HL-60/S4 treated with phorbol 12-myristate 13-acetate at 8.2 ng/mL for 4 days and 3 days (cell line): ENCODE results near the gene SPATS2L.

ENCODE experiments used
- in situ Hi-C: fragments of 300-500 bp; cut with MboI; formaldehyde crosslinking; loops from 2 replicates; pipeline ENCODE4 v1.15.0; 2022; ENCODE audit warnings: low sequenced_read_pairs

SPATS2L gene

DNA sequence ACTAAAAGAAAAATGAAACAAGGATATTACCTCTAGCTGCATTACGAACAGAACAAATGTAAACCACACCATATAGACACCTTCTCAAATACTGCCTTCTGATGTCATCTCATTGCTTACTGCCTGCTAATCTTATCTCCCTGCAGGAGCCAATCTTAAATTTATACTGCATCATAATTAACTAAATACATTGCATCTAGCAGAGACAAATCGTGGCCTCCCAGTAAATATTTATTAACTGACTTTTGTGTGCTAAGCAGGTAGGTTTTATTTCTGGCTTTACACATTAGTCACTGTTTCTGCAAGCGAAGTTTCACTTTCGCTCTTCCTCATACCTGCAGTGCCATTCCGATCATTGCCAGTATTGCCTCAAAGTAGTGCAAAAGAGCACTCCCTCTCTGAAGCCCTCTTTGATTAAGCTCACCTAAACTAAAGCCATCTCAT lies 67.5 kb downstream of the SPATS2L start:
- in situ Hi-C loops = no loop called here

DNA sequence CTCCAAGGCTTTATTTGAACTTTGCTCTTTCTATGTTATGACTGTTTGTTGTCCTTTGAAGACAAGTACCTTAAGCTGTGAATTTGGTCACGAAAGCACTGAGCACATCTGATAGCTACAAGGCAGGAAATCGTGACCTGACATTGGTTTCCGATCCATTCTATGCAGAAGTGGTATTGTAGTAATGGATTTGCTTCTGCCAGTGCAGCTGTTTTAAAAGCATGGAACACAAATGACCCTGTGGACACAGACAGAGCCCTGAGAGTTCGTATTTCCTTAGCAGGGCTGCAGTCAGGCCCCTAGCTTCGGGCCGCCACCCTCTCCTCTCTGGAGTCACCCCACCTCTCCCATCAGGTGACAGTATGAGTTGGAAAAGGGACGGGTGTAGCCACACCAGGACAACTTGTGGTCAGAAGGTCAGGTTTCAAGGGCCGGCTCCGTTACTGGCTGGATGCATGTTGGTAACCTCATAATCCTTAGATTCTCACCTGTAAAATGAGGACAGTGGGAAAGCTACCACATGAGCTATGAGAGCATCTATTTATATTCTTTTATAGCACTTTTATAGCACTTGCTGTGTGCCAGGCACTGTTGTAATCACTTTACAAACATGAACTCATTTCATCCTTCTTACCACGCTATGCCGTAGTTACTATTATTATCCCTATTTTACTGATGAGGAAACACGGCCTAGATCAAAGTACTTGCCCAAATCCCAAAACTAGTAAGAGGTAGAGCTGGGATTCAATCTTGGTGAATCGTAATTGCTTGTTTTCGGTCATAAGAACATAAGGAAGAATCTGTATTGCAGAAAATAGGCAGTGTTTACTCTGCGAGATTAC lies 70.2 kb downstream of the SPATS2L start:
- in situ Hi-C loops = no loop called here

DNA sequence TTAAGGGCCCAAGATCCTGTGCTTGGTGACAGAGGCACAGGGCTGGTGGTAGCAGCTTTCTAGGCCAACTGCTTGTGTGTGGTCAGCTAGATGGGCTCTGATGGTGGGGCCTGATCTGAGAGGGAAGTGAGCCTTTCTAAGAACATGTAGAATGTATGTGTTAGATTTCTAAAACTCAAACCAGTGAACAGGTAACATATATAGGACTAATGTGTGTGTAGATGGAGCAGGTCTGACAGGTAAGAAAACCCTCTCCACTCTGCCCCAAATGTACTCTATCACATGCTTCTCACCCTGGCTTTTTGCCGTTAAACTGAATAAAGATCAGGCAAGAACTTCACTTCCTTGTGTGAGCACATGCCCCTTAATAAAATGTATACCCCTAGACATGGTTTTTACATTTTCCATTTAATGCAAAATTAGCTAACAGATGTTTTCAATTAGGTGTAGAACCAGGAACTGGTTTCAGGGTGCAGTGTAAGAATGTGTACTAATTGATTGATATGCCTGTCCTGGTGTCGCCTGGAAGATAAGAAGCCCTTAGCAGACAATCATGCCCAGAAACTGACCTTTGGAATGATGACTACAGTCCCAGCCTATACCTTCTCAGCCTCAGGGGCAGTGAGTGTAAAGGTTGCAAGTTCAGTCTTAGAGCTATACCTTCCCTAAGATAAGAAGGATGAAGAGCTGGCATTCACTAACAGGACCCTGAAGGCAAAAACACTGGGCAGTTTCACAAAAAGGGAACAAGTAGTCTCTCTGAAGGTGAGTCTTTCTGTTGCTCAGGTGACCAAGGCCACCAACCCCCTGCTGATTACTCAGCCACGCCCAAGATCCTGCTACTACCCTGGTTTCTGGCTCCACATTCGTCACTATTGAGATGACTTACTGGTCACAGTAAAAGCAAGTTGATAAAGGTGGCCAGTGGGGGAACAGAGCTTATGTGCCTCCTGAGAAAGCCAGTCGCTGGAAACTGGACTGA lies 71.2 kb downstream of the SPATS2L start:
- in situ Hi-C loops = no loop called here

DNA sequence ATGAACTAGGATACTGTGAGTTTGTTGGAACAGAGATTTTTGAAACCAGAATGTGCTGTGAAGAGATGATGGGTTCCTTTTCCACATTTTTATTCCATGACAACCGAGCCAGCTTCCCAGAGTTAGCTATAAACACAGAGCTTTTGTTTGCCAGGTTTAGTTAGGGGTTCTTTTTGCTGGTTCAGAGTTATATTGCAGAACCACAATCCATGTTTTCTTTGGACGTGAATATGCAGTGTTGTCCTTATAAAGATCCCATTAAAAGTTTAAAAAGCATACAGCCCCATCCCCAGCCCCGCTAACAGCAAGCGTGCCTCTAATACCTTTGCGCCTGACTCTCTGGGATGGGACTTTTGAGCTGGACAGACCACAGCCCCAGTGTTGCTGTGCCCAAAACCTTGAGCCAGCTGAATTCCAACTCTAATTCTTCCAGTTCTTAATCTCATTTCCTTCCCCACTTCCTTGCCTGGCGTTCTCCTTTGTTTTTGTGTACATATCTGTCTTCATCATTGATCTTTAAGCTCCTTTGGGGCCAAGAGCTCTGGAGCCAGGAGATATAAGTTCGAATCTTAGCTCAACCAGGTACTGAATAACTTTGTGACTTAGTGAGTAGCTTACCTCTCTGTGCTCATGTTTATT lies 72.3 kb downstream of the SPATS2L start:
- in situ Hi-C loops = no loop called here

DNA sequence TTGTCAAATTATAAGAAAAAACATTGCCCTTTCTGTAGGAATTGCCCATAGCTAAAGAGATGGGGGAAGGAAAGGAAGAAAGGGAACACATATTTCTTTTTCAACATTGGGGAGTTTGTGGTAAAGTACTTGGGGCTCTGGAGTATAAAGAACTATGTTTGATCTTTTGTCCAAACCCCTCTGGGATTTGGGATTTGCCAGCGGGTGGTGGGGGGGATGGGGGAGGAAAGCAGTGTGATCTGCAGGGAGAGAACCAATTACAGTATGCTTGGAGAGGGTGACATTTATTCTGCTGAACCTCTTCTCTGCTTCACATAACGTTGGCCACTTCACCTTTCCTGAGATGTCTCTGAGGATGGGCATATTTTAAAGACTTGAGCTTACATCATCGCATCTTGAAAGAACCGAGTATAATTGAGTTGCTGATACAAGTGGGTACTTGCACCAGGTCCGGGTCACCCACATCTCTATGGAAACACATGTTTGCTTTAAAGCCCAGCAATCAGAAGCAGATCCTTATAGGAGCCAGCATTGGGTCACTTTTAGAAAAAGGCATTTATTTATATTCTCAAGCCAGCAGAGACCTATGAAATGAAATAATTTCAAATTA lies 73.1 kb downstream of the SPATS2L start:
- in situ Hi-C loops = no loop called here

DNA sequence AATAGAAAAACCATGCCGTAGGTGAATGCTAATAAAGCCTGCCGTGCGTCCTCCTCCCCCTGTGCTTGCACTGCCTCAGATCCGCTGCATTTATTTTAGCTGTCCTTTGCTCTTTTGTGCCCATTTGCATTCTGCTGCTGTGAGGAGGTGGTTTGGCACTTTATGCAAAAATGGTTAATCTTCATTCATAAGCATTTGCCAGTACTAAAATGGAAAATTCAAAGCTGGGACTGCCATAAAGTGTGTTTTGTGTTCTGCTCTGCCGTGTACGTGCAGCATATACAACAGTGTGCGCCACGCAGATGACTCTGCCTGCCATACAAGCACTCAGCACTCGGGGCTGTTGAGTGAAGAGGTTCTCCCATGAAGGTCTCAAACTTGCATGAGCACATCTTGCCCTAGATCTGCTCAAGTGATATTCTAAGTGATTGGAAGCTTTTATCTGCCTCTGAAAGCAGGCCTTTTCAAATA lies 73.6 kb downstream of the SPATS2L start:
- in situ Hi-C loops = no loop called here

DNA sequence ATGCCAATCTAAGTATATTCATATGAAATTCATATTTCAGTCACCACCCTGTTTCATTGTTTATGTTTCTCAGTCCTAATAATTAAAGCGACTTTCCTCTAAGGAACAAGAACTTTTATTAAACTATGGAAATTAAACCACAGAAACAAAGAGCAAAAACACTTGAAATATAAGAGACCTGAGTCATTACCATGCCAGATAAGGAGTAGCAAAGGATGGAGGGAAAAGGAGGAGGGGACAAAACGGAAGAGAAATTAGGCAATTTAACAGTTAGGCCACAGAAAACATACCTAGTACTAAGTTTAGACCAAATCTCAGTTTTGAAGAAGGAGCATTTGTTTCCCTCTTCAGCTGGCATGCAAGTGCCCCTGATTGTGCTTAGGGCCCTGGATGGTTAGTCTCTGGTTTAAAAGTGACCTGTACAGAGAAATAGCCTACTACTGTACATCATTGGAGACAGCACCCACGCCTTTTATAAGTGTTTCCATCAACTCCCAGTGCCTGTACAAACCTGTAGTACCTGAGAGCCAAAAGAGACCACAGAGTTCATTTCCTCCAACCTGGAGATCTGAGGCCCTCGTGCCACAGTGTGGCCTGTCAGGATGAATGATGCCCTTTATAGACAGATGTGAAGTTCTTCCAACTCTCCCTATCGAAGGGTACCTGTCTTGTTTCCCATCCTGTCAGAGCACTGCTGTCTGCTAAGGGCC lies 74.5 kb downstream of the SPATS2L start:
- in situ Hi-C loops = no loop called here

DNA sequence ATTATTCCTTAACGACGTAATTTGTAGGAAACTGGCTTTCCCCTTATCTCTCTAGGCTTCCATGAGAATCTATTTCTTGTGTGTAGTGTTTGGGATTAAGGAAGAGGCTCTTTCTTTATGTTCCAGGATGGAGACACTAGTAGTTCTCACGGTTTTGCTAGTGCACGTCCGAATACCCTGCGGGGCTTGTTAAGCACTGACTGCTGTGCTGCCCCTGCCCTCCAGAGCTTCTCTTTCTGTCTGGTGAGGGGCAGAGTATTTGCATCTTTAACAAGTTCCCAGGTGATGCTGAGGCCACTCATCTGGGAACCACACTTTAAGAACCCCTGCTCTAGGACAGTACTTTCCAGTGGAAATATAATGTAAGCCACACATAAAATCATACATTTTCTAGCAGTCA lies 76.4 kb downstream of the SPATS2L start:
- in situ Hi-C loops = no loop called here

DNA sequence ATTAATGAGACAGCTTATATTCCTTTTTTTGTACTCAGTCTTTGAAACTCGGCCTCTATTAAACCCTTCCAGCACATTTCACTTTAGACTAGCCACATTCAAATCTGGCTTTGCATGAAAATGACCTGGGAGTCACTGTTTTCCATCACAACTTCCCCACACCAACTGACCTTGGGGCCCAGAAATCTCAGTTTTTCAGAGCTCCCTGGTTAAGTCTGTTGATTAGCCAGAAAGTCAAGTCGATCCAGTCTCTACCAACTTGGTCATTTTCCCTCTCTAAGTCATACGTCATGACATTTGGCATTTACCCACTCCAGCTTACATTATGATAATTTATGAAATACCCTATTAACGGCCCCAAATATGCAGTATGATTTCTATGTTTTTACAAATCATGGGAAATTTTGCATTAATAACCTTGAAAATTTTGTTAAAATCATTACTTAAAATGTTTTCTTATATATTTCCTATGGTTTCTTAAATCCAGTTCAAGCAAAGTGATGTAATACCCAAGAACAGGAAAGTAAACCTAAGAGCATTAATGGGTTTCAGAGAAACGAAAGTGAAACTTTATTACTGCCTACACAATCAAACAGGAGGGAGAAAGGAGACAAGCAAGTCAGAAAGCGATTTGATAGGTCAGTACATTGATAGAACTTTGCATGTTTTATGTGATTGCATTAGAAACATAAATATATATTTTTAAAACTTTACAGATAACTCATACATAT lies 77.1 kb downstream of the SPATS2L start:
- in situ Hi-C loops = no loop called here

DNA sequence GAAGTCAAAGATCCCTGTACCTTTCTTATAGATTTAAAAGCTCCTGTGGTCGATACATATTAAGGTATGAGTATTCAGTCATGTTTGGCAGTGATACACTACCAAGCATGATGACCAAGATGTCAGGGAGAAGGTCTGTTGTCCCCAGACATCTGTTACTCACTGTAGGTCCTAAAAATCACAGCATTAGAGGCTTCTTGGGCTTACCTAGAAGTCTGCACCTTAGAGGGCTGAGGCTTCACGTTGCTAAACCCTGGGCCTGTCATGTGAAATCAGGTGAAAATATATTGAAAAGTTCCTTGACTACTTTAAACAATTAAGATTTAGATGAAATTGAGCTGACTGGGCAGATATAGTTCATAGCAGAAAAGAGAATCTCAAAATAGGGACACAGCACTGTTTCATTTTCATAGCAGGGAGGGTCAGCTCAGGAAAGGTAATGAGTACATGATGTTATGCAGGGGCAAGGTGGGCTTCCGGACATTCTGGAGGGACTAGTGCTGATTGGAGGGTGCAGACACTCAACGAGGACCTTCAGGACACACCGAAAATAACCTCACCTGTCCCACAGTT lies 78.7 kb downstream of the SPATS2L start:
- in situ Hi-C loops = no loop called here

DNA sequence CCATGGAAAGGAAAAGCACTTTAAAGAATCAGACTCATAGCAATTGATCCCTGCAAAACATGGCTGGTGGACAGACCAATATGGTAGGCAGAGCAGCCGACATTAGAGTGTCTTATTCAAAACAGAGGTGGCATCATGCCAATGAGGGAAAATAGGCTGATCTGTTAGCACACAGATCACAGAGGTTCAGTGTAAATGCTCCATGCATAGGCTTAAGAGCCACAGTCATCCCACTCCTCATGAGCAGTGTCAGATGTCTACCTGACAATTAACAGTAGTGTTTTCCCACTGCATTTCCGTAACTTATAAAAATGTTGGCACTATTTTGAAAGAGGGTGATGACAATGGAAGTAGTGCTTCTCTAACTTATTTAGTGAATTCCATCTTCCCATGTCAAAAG lies 86.7 kb downstream of the SPATS2L start:
- in situ Hi-C loops = no loop called here

DNA sequence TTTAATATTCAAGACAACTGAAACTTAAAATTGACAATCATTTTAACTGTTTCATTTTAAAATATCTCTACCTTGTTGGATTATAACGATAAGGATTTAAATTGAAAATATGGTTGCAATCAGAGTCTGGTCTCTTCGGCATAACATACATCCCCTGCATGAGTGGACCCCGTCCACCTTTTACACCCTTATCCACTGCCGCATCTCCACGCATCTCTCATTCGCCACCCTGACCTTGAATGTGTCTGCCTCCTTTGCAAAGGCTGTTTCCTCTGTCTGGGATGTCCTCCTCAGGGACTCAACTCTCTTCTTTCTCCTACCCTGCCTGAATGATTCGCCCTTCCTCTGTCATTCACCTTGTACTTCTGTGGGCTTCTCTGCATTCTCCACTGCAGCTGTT lies 87.6 kb downstream of the SPATS2L start:
- in situ Hi-C loops = no loop called here

DNA sequence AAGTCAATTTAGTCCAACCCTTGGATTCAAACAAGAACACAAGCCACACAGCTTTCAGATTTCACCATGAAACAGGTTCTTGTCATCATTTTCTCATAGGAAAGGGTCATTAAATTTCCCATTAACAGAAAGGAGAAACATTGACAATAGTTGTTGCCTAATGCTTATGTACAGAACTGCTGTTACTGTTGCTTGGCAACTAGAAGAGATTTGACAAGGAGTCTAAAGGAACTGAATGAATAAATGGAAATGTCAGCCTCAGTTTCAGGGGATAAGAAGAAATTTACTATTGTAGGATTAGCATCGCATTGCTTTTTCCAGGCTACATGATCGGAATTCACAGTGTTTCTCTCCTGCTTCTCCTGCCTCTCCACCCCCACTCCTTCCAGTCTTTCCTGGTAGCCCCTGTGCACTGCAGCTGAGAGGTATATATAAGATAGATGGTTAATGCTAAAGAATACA lies 90.3 kb downstream of the SPATS2L start:
- in situ Hi-C loops = no loop called here

DNA sequence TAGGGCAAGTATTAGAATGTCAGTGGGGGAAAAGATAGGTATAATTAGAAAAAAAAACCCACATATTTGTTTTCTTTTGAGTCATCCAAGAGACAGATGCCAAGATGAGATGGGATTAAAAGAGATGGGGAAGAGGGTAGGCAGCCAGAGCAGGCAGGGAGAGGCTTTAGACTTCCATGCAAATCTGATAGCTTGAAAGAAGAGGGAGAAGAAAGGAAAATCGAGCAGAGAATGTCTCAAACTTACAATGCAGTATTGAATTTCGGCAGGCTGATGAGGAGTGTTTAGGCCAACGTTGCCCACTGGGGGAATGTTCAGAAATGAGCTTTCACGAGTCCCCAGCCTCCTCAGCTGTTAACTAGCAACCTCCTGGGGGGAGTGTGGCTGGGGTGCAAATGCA lies 91.3 kb downstream of the SPATS2L start:
- in situ Hi-C loops = no loop called here

DNA sequence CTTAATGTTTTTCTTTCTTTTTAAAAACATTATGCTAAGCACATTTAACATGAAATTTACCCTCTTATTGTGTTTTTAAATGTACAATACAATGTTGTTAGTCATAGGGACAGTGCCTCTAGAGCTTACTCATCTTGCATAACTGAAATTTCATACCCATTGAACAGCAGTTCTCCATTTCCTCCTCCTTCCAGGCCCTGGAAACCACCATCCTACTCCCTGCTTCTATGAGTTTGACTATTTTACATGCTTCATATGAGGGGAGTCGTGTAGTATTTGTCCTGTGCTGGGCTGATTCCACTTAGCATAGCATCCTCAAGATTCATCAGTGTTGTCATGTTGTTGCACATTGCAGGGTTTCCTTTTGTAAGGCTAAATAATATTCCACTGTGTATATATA lies 92.6 kb downstream of the SPATS2L start:
- in situ Hi-C loops = no loop called here

DNA sequence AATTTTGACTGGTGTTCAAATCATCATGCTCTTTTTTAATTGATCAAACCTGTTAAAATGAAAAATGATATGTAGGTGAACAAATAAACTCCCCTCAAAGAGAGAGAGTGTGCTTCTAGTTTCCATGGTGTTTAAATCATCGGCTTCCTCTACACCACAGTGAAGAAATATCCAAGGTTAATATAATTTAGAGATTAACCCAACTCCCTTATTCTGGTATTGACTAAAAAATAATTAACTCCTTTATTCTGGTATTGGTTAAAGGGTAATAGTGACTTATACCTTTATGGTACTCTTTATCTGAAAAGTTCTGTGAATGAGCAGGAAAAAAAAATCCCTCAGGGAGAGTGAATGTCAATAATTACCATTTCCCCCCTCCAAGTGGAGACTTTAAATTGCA lies 93.1 kb downstream of the SPATS2L start:
- in situ Hi-C loops = no loop called here

DNA sequence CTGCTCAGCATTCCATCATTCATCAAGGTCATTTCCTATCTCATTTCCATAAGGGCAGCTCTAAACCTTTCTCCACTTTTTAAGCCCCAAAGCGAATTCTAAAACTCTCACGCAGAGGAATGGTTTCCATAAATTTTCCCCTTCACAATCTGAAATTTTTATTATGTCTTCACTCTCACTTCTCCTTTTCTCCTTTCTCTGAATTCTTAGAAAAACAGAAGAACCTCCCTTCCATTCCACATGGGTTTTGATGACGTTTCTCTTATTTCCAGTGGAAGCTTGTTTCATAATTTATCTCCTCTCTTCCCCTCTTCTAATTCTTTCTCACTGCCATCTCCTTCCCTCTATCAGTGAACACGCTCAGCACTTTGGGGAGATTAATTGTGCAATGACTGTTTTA lies 97.3 kb downstream of the SPATS2L start:
- in situ Hi-C loops = no loop called here

DNA sequence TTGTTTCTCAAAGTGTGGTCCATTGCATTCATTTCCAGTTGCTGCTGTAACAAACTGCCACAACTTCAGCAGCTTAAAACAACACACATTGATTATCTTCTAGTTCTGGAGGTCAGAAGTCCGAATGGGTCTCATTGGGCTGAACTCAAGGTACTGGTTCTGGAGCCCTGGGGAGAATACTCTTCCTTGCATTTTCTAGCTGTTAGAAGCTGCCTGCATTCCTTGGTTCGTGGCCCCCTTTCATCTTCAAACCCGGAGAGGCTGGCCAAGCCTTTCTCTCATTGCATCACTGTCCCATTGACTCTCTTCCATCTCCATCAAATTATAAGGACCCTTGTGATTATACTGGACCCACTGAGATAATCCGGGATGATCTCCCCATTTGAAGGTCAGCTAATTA lies 98.1 kb downstream of the SPATS2L start:
- in situ Hi-C loops = no loop called here
